GM19468 (cell line): ENCODE results near the gene PRRC2C.

Experiments
- ATAC-seq: cut with Tn5 transposase; IDR thresholded peaks from one replicate; pipeline ENCODE4 v1.9.1; 2021; ENCODE audit warnings: mild to moderate bottlenecking, moderate library complexity, moderate number of reproducible peaks; ENCODE audit not compliant: unreplicated experiment; ENCODE audit errors: extremely low read depth

Gene PRRC2C

DNA sequence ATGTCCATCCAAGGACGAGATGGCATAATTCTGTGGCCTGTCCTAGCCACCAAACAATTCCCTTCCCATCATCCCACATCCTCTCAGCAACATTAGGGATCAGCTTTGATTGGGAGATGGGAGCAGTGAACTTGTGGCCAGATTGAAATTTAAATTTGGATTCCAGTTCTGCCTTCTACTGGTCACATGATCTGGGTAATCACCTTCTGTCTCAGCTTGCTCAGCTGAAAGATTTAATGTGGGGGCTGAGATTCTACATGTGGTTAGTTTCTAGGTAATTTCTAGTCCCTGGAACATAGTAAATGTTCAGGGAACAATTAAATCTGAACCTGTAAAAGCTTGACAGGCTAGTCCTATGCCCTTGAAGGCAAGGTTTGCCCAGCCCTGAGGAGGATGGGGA lies 139.9 kb downstream of the PRRC2C start:
- ATAC-seq = no peak

DNA sequence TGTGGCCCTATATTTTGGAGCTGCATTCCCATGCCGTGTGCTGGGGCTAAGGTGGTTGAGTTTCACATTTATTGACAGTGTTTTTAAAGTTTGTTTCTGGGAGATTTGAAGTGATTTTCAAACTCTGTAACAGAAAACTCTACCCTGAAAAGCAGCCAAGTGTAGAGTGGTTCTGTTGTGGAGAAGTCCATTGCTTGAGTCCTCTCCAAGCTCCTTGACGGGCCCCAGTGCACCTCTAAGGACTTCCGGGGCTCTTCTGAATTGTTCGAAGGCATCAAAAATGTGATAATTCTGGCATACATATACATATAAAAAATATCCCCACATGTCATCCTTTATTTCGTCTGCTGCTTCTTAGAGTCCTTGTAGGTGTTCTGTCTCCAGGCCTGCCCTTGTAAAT lies 141.7 kb downstream of the PRRC2C start:
- no peak for ATAC-seq

DNA sequence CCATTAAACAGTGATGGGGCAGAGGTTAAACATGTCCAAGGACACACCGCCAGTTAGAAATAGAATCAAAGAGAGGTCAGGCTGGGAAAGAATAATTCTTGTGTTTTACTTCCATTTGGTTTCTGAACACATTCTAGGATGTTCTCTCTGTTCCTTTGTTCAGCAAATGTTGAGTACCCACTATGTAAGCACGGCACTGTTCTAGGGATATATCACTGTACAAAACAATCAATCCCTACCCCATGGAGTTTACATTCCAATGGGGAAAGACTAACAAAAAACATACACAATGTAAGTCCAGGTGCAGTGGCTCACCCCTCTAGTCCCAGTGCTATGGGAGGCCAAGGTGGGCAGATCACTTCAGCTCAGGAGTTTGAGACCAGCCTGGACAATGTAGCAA lies 142.9 kb downstream of the PRRC2C start:
- no peak for ATAC-seq

DNA sequence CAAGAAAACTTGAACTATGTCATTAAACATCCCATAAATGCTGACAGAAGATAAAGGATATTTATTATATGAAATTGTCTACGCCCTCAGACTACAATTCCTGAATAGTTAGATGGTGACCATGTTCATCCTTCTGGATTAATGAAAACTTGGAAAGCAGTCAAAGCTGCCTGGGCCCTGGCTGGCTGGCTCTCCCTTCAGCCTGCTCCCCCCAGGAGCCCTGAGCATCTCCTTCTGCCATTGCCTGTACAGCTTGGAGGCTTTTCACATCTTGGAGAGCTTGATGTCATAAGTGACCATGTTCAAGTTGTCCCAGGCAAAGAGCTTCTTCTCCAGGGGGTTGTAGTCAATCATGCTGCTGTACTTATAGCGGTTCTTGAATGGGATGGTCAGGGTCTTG lies 150.3 kb downstream of the PRRC2C start:
- ATAC-seq = no peak

DNA sequence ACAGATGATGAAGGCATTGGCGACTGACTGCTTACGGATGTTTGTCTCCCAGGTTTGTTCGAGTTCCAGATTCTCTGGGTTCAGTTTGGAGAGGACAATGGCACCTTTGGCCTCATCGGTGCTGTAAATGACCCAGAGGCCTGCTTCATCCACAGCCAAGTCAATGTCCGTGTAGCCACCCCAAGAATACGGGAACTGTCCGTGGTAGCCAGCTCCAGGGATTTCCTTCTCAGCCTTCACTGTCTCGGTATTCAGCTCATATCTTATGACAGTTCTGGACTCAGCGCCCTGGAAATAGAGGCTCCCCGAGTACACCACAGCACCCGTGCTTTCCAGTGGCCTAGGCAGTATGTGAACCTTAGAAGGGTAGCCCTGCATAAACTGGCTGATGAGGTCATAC lies 150.8 kb downstream of the PRRC2C start:
- ATAC-seq = no peak

DNA sequence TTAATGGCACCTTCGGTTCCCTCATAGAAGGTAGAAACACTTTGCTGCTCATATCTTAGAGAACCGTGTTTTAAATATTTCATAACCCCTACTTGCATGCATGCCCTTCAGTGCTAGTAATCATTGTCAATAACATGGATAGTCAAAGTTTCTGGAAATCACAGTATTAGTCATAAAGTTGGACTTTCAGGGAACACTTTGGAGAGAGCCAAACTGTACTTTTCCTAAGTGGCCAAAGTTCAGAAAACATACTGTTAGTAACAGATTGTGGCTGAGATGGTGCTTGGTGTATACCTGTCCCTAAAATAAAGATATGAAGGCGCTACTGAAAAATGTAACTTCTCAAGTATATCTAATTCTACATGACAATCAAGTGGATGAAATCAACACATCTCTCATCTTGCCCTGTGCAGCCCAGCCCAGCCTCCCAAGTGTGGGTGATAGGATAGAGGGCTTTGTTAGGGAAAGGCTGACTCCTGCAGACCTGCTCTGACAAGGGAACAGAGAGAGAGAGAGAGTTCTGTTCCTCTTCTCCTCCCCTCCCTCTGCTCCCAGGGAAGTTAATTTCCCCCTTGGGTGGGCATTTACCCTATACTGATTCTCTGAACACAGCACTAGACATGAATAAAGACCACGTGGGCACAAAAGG lies 152.7 kb downstream of the PRRC2C start:
- no peak for ATAC-seq

DNA sequence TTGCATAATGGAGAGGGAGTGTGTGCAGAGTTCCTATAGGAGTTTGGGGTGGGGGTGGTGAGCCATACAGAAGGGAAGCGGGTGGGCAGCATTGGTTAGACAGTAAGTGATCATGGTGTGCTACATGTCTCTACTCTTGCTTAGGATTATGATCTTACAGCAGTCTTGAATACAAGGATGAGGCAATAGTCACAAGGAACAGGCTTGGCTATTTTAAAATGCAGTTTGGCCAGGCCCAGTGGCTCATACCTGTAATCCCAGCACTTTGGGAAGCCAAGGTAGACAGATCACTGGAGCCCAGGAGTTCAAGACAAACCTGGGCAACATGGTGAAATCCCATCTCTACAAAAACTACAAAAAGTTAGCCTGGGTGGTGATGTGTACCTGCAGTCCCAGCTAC lies 154.9 kb downstream of the PRRC2C start:
- ATAC-seq = no peak

DNA sequence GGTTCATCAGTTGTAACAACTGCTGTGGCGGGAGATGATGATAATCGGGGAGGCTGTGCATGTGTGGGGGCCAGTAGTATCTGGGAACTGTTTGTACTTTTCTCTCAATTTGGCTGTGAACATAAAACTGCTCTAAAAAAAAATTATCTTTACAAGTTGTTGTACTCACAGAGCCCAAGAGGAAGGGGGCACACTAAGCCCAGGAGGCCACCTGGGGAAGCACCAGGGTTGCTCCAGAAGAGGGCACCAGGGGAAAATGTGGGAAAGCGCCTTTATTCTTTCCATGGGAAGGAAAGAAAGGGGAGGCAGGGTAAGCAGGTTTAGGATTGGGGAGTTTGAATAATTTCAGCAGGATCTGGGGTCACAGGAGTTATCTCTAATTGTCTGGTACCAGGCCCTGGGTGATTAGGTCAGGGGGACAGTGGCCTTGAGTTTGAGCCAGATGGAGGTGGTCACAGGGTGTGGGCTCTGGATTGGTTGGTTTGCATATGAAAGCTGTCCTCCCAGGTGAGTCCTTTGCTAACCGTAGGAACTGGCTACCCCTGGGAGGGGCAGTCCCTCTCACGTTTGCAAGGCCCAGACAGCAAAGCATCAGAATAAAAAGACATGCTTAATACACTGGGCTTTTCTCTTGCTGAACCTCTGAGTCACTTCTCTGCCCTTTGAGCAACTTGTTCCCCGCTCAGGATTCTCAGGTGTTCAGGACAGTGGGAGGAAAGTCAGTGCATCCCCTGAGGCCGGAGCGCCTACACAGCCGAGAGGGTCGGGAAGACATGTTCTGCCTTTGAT lies 155.9 kb downstream of the PRRC2C start:
- no peak for ATAC-seq

DNA sequence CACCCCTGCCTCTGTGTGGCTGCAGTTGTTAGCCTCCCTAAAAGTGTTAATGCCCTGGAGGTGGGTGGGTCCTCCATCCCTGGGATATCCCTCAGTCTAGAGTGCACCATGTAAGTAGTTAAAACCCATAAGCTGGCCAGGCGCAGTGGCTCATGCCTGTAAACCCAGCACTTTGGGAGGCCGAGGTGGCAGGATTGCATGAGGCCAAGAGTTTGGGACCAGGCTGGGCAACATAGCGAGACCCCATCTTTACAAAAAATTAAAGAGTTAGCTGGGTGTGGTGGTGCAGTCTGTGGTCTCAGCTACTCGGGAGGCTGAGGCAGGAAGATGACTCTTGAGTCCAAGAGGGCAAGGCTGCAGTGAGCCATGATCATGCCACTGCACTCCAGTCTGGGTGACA lies 156.9 kb downstream of the PRRC2C start:
- no peak for ATAC-seq
